GM21360 (cell line): ENCODE results near the gene GPS1.
A peak's percentile ranks its signal among the peaks of the same experiment; 100 is the strongest.

Experiments
- ATAC-seq: cut with Tn5 transposase; IDR thresholded peaks from one replicate; pipeline ENCODE4 v1.9.1; 2021; ENCODE audit warnings: mild to moderate bottlenecking, moderate library complexity; ENCODE audit not compliant: unreplicated experiment

Gene GPS1

GRCh38 chr17:82056729-82057621 lies 5.3 kb downstream of the GPS1 start:
- ATAC-seq, result no peak

GRCh38 chr17:82058230-82058854 lies 6.6 kb downstream of the GPS1 start:
- no peak for ATAC-seq

GRCh38 chr17:82058855-82059249 lies 7.2 kb downstream of the GPS1 start:
- ATAC-seq, result no peak

- no peak for ATAC-seq
Observed at GRCh38 chr17:82059272-82060000, 7.7 kb downstream of the GPS1 start.

GRCh38 chr17:82060001-82060380 lies 8.3 kb downstream of the GPS1 start:
- no peak for ATAC-seq

GRCh38 chr17:82060614-82061013 lies 8.9 kb downstream of the GPS1 start:
- no peak for ATAC-seq

- ATAC-seq, result no peak
Observed at GRCh38 chr17:82061047-82061925, 9.6 kb downstream of the GPS1 start.

- no peak for ATAC-seq
Observed at GRCh38 chr17:82062076-82062983, 10.6 kb downstream of the GPS1 start.

- ATAC-seq, result no peak
Observed at GRCh38 chr17:82062984-82063368, 11.3 kb downstream of the GPS1 start.

GRCh38 chr17:82063424-82064415 lies 12.0 kb downstream of the GPS1 start:
- ATAC-seq, result no peak

- no peak for ATAC-seq
Observed at GRCh38 chr17:82064433-82065192, 12.9 kb downstream of the GPS1 start.

GRCh38 chr17:82065193-82065637 lies 13.5 kb downstream of the GPS1 start:
- peak; percentile 38 for ATAC-seq

- ATAC-seq, result peak; percentile 75
Observed at GRCh38 chr17:82065638-82066303, 14.1 kb downstream of the GPS1 start, which contains the start of gene DUS1L. Gene DUS1L, minus strand, starts transcription at chr17:82065804. Its CDS starts 745 bp downstream, at chr17:82065059.

GRCh38 chr17:82070611-82071010 lies 18.9 kb downstream of the GPS1 start:
- no peak for ATAC-seq

GRCh38 chr17:82072827-82073226 lies 21.1 kb downstream of the GPS1 start:
- no peak for ATAC-seq

GRCh38 chr17:82073446-82073845 lies 21.7 kb downstream of the GPS1 start:
- ATAC-seq, result no peak
